Endothelial cell (in vitro differentiated cells): ENCODE measurements around the gene RASSF4. TPM values are rescaled to one million over a fixed set of nuclear protein-coding genes. Genes with fewer than 3 reads are reported as not detected.

Experiments used
- DNase-seq: peaks from one replicate; pipeline ENCODE4 v3.0.0; 2021; ENCODE audit warnings: low spot score
- H3K27ac Mint-ChIP-seq: one replicate; pipeline ENCODE4 v1.8.0; 2021; ENCODE audit warnings: mixed read lengths, inconsistent platforms; ENCODE audit not compliant: unreplicated experiment
- H3K27me3 Mint-ChIP-seq: one replicate; pipeline ENCODE4 v1.8.0; 2021; ENCODE audit warnings: mild to moderate bottlenecking, moderate library complexity, mixed read lengths, inconsistent platforms; ENCODE audit not compliant: unreplicated experiment
- H3K36me3 Mint-ChIP-seq: one replicate; pipeline ENCODE4 v1.8.0; 2021; ENCODE audit warnings: mild to moderate bottlenecking, low read depth, mixed read lengths, inconsistent platforms; ENCODE audit not compliant: unreplicated experiment
- H3K4me1 Mint-ChIP-seq: one replicate; pipeline ENCODE4 v1.8.0; 2021; ENCODE audit warnings: mild to moderate bottlenecking, mixed read lengths, inconsistent platforms; ENCODE audit not compliant: unreplicated experiment
- H3K4me3 Mint-ChIP-seq: one replicate; pipeline ENCODE4 v1.8.0; 2021; ENCODE audit warnings: mild to moderate bottlenecking, mixed read lengths, inconsistent platforms; ENCODE audit not compliant: unreplicated experiment
- H3K9me3 Mint-ChIP-seq: one replicate; pipeline ENCODE4 v1.8.0; 2021; ENCODE audit warnings: mixed read lengths, inconsistent platforms; ENCODE audit not compliant: unreplicated experiment
- CTCF ChIP-seq: fragments of 200-600 bp; sonication (generic); IDR thresholded peaks from one replicate; pipeline ENCODE4 v1.5.0; 2021; ENCODE audit warnings: antibody characterized with exemption; ENCODE audit not compliant: unreplicated experiment
- total RNA-seq: library from RNA; stranded (reverse); fragmentation: NEBNext Ultra II Directional; extraction: Animal tissue kit (Norgen Biotek cat#: 25700); gene quantifications from one replicate; pipeline ENCODE4 v1.2.1, GENCODE V29; 2021; ENCODE audit not compliant: unreplicated experiment

RASSF4 gene
- total RNA-seq, 1 donor from 2014 or later: 9.6 TPM

GRCh38 chr10:44966129-44966815, 6.7 kb downstream of the RASSF4 start:
- Mint-ChIP-seq H3K27me3 (peaks cover 11% of the 10 kb centered on the region), H3K36me3 (no peaks in the 10 kb centered on the region), H3K4me1 (peaks cover 33% of the 10 kb centered on the region), H3K9me3 (no peaks in the 10 kb centered on the region), H3K4me3 (no peak overlapping the region), H3K27ac (no peak overlapping the region)
- no peak for DNase-seq
- no peak for TF ChIP-seq CTCF

- no peaks in the 10 kb centered on the region for H3K36me3 Mint-ChIP-seq
- no peak overlapping the region for H3K4me3 Mint-ChIP-seq
- H3K27ac Mint-ChIP-seq: no peak overlapping the region
- no peak for DNase-seq
- no peaks in the 10 kb centered on the region for H3K9me3 Mint-ChIP-seq
- TF ChIP-seq CTCF: peak; percentile 61
- H3K4me1 Mint-ChIP-seq: peaks cover 33% of the 10 kb centered on the region
- peaks cover 11% of the 10 kb centered on the region for H3K27me3 Mint-ChIP-seq
Measured at GRCh38 chr10:44966816-44967509, 7.4 kb downstream of the RASSF4 start.

GRCh38 chr10:44967616-44968015, 8.0 kb downstream of the RASSF4 start:
- peaks cover 12% of the 10 kb centered on the region for H3K27me3 Mint-ChIP-seq
- H3K9me3 Mint-ChIP-seq: no peaks in the 10 kb centered on the region
- no peak overlapping the region for H3K27ac Mint-ChIP-seq
- DNase-seq: no peak
- peaks cover 33% of the 10 kb centered on the region for H3K4me1 Mint-ChIP-seq
- H3K4me3 Mint-ChIP-seq: no peak overlapping the region
- H3K36me3 Mint-ChIP-seq: no peaks in the 10 kb centered on the region
- TF ChIP-seq CTCF: no peak

GRCh38 chr10:44968091-44968490, 8.5 kb downstream of the RASSF4 start:
- H3K27me3 Mint-ChIP-seq: peaks cover 13% of the 10 kb centered on the region
- no peaks in the 10 kb centered on the region for H3K36me3 Mint-ChIP-seq
- no peak overlapping the region for H3K4me3 Mint-ChIP-seq
- peaks cover 33% of the 10 kb centered on the region for H3K4me1 Mint-ChIP-seq
- H3K9me3 Mint-ChIP-seq: no peaks in the 10 kb centered on the region
- H3K27ac Mint-ChIP-seq: no peak overlapping the region
- TF ChIP-seq CTCF: no peak
- no peak for DNase-seq
